ENCODE data around the gene ZIC1.

DNA sequence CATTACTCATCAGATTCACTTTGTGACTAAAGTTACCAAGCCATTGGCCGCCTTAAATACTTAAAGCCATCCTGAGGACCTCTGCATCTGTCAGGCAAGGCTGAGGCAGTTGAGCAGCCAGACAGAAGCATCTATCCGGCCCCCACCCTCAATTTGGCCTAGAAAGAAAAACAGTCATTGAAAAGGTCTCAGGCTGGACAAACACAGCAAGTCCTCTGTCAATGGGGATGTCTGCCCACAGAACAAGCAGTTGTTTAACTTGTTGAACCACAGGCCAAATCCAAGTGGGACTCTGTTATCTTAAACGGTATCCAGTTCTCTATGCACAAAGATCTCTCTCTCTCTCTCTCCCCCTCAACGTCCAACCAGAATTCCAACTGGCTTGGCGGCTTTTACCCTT, 5.7 kb upstream of the ZIC1 start:
- TF ChIP-seq EZH2 (IDR thresholded peaks at IDR 0.05; ENCODE audit: insufficient read depth, poor library complexity, severe bottlenecking) (no peak), EZH2phosphoT487 (IDR thresholded peaks at IDR 0.05; ENCODE audit: insufficient read depth, low read depth) (no peak)
